Trophoblast cell (in vitro differentiated cells and primary cell): ENCODE measurements around the gene SH3BGR.

Experiments
- DNase-seq, 2 donors: peaks; one replicate each; pipeline ENCODE4 v3.0.0-alpha.2; 2016
- H2AFZ ChIP-seq: 2 replicates; pipeline ENCODE4 v1.6.1; 2013; ENCODE audit warnings: low read length, moderate library complexity, mild to moderate bottlenecking; ENCODE audit not compliant: insufficient read depth, poor library complexity
- H2AK5ac ChIP-seq: 2 replicates; pipeline ENCODE4 v1.6.1; 2013; ENCODE audit warnings: mild to moderate bottlenecking, low read length
- H2BK120ac ChIP-seq: 2 replicates; pipeline ENCODE4 v1.6.1; 2013; ENCODE audit warnings: low read length, mild to moderate bottlenecking, moderate library complexity; ENCODE audit not compliant: insufficient read depth, poor library complexity
- H2BK12ac ChIP-seq: 2 replicates; pipeline ENCODE4 v1.6.1; 2013; ENCODE audit warnings: mild to moderate bottlenecking, low read length, moderate library complexity
- H2BK5ac ChIP-seq: 2 replicates; pipeline ENCODE4 v1.6.1; 2013; ENCODE audit warnings: low read length, low read depth, moderate library complexity, mild to moderate bottlenecking; ENCODE audit not compliant: poor library complexity
- H3K14ac ChIP-seq: 2 replicates; pipeline ENCODE4 v1.6.1; 2013; ENCODE audit warnings: mild to moderate bottlenecking, low read length
- H3K18ac ChIP-seq: 2 replicates; pipeline ENCODE4 v1.6.1; 2013; ENCODE audit warnings: mild to moderate bottlenecking, low read length
- H3K23ac ChIP-seq: 2 replicates; pipeline ENCODE4 v1.6.1; 2013; ENCODE audit warnings: low read length
- H3K27ac ChIP-seq: 2 replicates; pipeline ENCODE4 v1.5.1; 2013; ENCODE audit warnings: low read depth, mild to moderate bottlenecking, inconsistent platforms, low read length, moderate library complexity
- H3K27me3 ChIP-seq: 2 replicates; pipeline ENCODE4 v1.6.1; 2013; ENCODE audit warnings: inconsistent platforms, mild to moderate bottlenecking, low read length, moderate library complexity; ENCODE audit not compliant: insufficient read depth
- H3K36me3 ChIP-seq, 2 experiments: 1 replicate in 1 of 2; 2 replicates in 1 of 2; pipeline ENCODE4 v1.6.1; 2013; ENCODE audit warnings: low read length in 2 of 2, mild to moderate bottlenecking in 2 of 2, moderate library complexity in 1 of 2; ENCODE audit not compliant: insufficient read depth in 2 of 2, control insufficient read depth in 1 of 2
- H3K4ac ChIP-seq: 2 replicates; pipeline ENCODE4 v1.6.1; 2013; ENCODE audit warnings: low read depth, mild to moderate bottlenecking, low read length, moderate library complexity
- H3K4me1 ChIP-seq, 2 experiments: 1 replicate in 1 of 2; 2 replicates in 1 of 2; pipeline ENCODE4 v1.6.1; 2013; ENCODE audit warnings: low read length in 2 of 2, mild to moderate bottlenecking in 2 of 2, moderate library complexity in 1 of 2; ENCODE audit not compliant: insufficient read depth in 2 of 2, control insufficient read depth in 1 of 2
- H3K4me2 ChIP-seq: 2 replicates; pipeline ENCODE4 v1.6.1; 2013; ENCODE audit warnings: inconsistent platforms, mild to moderate bottlenecking, low read length, moderate library complexity
- H3K4me3 ChIP-seq: 2 replicates; pipeline ENCODE4 v1.5.1; 2013; ENCODE audit warnings: mild to moderate bottlenecking, low read depth, low read length, inconsistent platforms
- H3K79me1 ChIP-seq: one replicate; pipeline ENCODE4 v1.6.1; 2013; ENCODE audit warnings: low read length
- H3K79me2 ChIP-seq: 2 replicates; pipeline ENCODE4 v1.6.1; 2013; ENCODE audit warnings: low read length, mild to moderate bottlenecking; ENCODE audit not compliant: control insufficient read depth, insufficient read depth, poor library complexity
- H3K9ac ChIP-seq: 2 replicates; pipeline ENCODE4 v1.6.1; 2013; ENCODE audit warnings: mild to moderate bottlenecking, low read length
- H3K9me3 ChIP-seq: 2 replicates; pipeline ENCODE4 v1.6.1; 2013; ENCODE audit warnings: low read depth, mild to moderate bottlenecking, control low read depth, inconsistent platforms, low read length; ENCODE audit not compliant: insufficient read depth
- H4K12ac ChIP-seq: 2 replicates; pipeline ENCODE4 v1.6.1; 2013; ENCODE audit warnings: low read depth, mild to moderate bottlenecking, low read length, moderate library complexity
- H4K8ac ChIP-seq: 2 replicates; pipeline ENCODE4 v1.6.1; 2013; ENCODE audit warnings: low read depth, mild to moderate bottlenecking, low read length, moderate library complexity
- H4K91ac ChIP-seq: one replicate; pipeline ENCODE4 v1.6.1; 2013; ENCODE audit warnings: low read depth, mild to moderate bottlenecking, low read length, moderate library complexity
- WGBS: extraction: QIAGEN DNeasy Blood & Tissue Kit; methylation state at CpG from one replicate; pipeline ENCODE4 v1.1.7; 2013; ENCODE audit warnings: missing lambda C conversion rate; ENCODE audit not compliant: insufficient read length, insufficient coverage; ENCODE audit errors: extremely low coverage; 5-methylcytosine and 5-hydroxymethylcytosine counted together

The SH3BGR gene

DNA sequence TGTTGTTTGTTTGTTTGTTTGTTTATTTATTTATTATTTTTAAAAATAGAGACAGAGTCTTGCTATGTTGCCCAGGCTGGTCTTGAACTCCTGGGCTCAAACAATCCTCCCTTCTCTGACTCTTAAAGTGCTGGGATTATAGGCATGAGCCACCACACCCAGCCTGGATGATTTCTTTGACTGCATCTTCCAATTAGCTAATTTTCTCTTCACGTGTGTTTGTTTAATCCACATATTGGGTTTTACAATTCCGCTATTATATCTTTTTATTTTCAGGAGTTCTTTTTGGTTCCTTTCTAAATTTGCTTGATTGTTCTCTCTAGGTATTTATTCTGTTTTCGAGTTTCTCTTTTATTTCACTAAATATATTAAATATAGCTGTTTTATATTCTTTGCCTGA is 19.8 kb downstream of the SH3BGR start:
- Histone ChIP-seq H3K27me3 (no peaks in the 10 kb centered on the region), H3K14ac (no peak overlapping the region), H2AK5ac (no peak overlapping the region), H3K4me3 (no peak overlapping the region), H4K8ac (no peak overlapping the region), H3K4ac (no peak overlapping the region), H3K9me3 (no peaks in the 10 kb centered on the region), H3K36me3 (no peaks in the 10 kb centered on the region), H2BK12ac (no peak overlapping the region), H2BK120ac (no peak overlapping the region), H4K12ac (no peak overlapping the region), H3K79me2 (no peaks in the 10 kb centered on the region), H3K79me1 (no peaks in the 10 kb centered on the region), H2BK5ac (no peak overlapping the region), H3K4me1 (no peaks in the 10 kb centered on the region), H3K23ac (no peak overlapping the region), H3K27ac (no peak overlapping the region), H2AFZ (no peak overlapping the region), H3K18ac (no peak overlapping the region), H3K9ac (no peak overlapping the region), H4K91ac (no peak overlapping the region), H3K4me2 (no peak overlapping the region)
- no peak for DNase-seq
- no CpG with 5 or more reads among the region's 3 CpGs for WGBS

DNA sequence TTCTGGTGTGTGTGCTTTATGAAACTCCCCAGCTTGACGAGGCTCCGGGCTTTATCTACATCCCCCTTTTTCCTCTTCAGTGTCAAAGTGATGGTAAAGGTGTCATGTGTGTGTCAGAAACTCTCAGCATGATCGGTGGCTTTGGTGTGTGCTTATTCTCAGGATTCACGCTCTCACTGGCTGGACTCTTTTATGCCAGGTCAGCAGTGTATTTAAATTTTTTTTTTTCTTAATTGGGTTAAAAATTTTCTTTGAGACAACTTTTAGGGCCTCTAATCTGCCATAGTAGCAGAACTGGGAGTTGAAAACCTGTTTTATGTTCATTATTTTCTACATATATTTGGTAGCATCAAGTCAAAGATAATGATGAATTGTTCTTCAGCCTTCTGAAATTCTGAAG is 21.0 kb downstream of the SH3BGR start:
- H3K9ac ChIP-seq = no peak overlapping the region
- no peaks in the 10 kb centered on the region for H3K4me1 ChIP-seq
- H4K91ac ChIP-seq = no peak overlapping the region
- H3K14ac ChIP-seq = no peak overlapping the region
- no peak overlapping the region for H3K4me3 ChIP-seq
- no CpG with 5 or more reads among the region's 4 CpGs for WGBS
- no peaks in the 10 kb centered on the region for H3K27me3 ChIP-seq
- no peak overlapping the region for H3K23ac ChIP-seq
- H4K12ac ChIP-seq = no peak overlapping the region
- H2AK5ac ChIP-seq = no peak overlapping the region
- H3K79me2 ChIP-seq = no peaks in the 10 kb centered on the region
- no peak overlapping the region for H3K4me2 ChIP-seq
- no peak overlapping the region for H2BK120ac ChIP-seq
- no peaks in the 10 kb centered on the region for H3K9me3 ChIP-seq
- no peaks in the 10 kb centered on the region for H3K36me3 ChIP-seq
- no peaks in the 10 kb centered on the region for H3K79me1 ChIP-seq
- no peak overlapping the region for H3K18ac ChIP-seq
- H2BK12ac ChIP-seq = no peak overlapping the region
- H4K8ac ChIP-seq = no peak overlapping the region
- H3K4ac ChIP-seq = no peak overlapping the region
- no peak for DNase-seq
- no peak overlapping the region for H2AFZ ChIP-seq
- H3K27ac ChIP-seq = no peak overlapping the region
- no peak overlapping the region for H2BK5ac ChIP-seq

DNA sequence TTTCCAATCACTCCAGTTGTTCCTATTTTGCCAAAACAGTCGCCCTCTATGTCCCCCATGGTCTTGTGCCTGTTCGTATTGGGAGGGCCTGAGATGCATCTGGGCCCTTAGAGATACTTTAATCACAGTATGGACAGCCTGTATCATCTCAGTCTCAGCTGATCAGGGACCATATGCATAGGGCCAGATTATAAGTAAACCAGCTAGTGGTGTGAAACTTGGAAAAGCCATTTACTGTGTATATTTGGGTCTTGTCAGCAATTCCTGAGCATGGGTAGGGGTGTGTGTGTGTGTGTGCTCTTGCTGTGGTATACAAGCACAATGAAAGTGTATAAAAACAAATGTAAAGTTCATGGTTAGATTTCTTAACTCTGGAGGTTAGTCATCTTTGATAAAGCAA is 22.8 kb downstream of the SH3BGR start:
- H3K4ac ChIP-seq = no peak overlapping the region
- H3K27ac ChIP-seq = no peak overlapping the region
- no peaks in the 10 kb centered on the region for H3K27me3 ChIP-seq
- no peaks in the 10 kb centered on the region for H3K4me1 ChIP-seq
- no peak overlapping the region for H3K4me3 ChIP-seq
- H4K91ac ChIP-seq = no peak overlapping the region
- H4K12ac ChIP-seq = no peak overlapping the region
- H4K8ac ChIP-seq = no peak overlapping the region
- no peak overlapping the region for H2BK12ac ChIP-seq
- H2BK5ac ChIP-seq = no peak overlapping the region
- no peak overlapping the region for H2AFZ ChIP-seq
- H2BK120ac ChIP-seq = no peak overlapping the region
- no CpG with 5 or more reads among the region's 2 CpGs for WGBS
- no peak for DNase-seq
- no peaks in the 10 kb centered on the region for H3K79me1 ChIP-seq
- no peaks in the 10 kb centered on the region for H3K79me2 ChIP-seq
- H3K14ac ChIP-seq = no peak overlapping the region
- no peak overlapping the region for H3K23ac ChIP-seq
- H3K9me3 ChIP-seq = peaks cover 4% of the 10 kb centered on the region
- no peak overlapping the region for H3K4me2 ChIP-seq
- H3K18ac ChIP-seq = no peak overlapping the region
- H2AK5ac ChIP-seq = no peak overlapping the region
- no peaks in the 10 kb centered on the region for H3K36me3 ChIP-seq
- H3K9ac ChIP-seq = no peak overlapping the region

DNA sequence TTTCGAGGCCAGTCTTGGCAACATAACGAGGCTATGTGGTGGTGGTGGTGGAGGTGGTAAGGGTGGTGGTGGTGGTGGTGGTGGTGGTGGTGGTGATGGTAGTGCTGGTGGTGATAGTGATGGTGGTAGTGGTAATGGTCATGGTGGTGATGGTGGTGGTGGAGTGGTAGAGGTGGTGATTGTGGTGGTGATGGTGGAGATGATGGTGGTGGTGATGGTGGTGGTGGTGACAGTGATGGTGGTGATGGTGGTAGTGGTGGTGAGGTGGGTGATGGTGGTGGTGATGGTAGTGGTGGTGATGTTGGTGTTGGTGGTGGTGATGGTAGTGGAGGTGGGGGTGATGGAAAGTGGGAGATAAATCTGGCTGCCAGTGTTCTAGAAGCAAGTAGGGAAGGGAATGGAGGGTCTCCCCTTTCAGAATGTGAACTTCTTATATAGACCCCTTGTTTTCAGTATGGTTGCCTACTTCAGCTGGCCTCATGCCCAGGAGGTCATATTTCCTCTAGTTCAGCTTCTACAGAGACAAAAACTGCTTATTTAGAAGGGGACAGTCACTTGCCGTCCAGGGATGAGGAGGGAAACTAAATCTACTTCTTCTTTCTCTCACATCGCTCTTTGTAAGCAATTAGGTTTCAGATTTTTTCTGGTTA is 27.5 kb downstream of the SH3BGR start:
- no peak for DNase-seq
- H3K36me3 ChIP-seq = no peaks in the 10 kb centered on the region
- no peak overlapping the region for H2AFZ ChIP-seq
- H4K8ac ChIP-seq = no peak overlapping the region
- H2BK12ac ChIP-seq = no peak overlapping the region
- peak overlapping the region; percentile 45 for H3K4me3 ChIP-seq
- peaks cover 4% of the 10 kb centered on the region for H3K9me3 ChIP-seq
- no peak overlapping the region for H4K12ac ChIP-seq
- H2AK5ac ChIP-seq = no peak overlapping the region
- H3K4me1 ChIP-seq = no peaks in the 10 kb centered on the region
- no peak overlapping the region for H3K27ac ChIP-seq
- no CpG with 5 or more reads among the region's 4 CpGs for WGBS
- no peak overlapping the region for H3K14ac ChIP-seq
- H3K18ac ChIP-seq = no peak overlapping the region
- H3K27me3 ChIP-seq = no peaks in the 10 kb centered on the region
- H2BK120ac ChIP-seq = no peak overlapping the region
- H3K4me2 ChIP-seq = no peak overlapping the region
- H2BK5ac ChIP-seq = no peak overlapping the region
- H3K4ac ChIP-seq = no peak overlapping the region
- H3K79me1 ChIP-seq = no peaks in the 10 kb centered on the region
- H4K91ac ChIP-seq = no peak overlapping the region
- H3K9ac ChIP-seq = no peak overlapping the region
- no peak overlapping the region for H3K23ac ChIP-seq
- H3K79me2 ChIP-seq = no peaks in the 10 kb centered on the region
